K562 (cell line): ENCODE results near the gene PCDH1. TPM values are rescaled to one million over a fixed set of nuclear protein-coding genes. Genes with fewer than 3 reads are reported as not detected.

ENCODE experiments used
- ARNT ChIP-seq, 2 experiments: fragments of 450-650 bp; IDR thresholded peaks; 2 replicates each; pipeline ENCODE4 v1.6.1; 2016; ENCODE audit warnings: mild to moderate bottlenecking in 1 of 2
- BCOR ChIP-seq: fragments of 450-650 bp; IDR thresholded peaks from 2 replicates; pipeline ENCODE4 v1.6.1; 2016
- BMI1 ChIP-seq: fragments of 150-350 bp; IDR thresholded peaks from 2 replicates; pipeline ENCODE4 v1.6.1; 2014; ENCODE audit warnings: low read length
- ETV1 ChIP-seq: fragments of 450-650 bp; conservative IDR thresholded peaks from 2 replicates; pipeline ENCODE4 v1.6.1; 2016; ENCODE audit warnings: missing genetic modification characterization, control low read depth, low read depth, missing compliant biosample characterization
- FOSL1 ChIP-seq: fragments of 200-800 bp; sonication (Bioruptor generic); conservative IDR thresholded peaks from 2 replicates; pipeline ENCODE4 v1.6.1; 2016; ENCODE audit warnings: missing genetic modification characterization, missing compliant biosample characterization
- MAZ ChIP-seq, 2 experiments: fragments of 450-650 bp in 1 of 2; sonication (generic) in 1 of 2; formaldehyde crosslinking; IDR thresholded peaks in 1 of 2; conservative IDR thresholded peaks in 1 of 2; 2 replicates each; pipeline versions ENCODE4 v1.4.0 to v1.5.0; 2020; ENCODE audit warnings: mild to moderate bottlenecking in 1 of 2, missing genetic modification reagents in 1 of 2
- MCM5 ChIP-seq: fragments of 450-650 bp; IDR thresholded peaks from 2 replicates; pipeline ENCODE4 v1.6.1; 2016; ENCODE audit warnings: low read depth
- MYNN ChIP-seq, 2 experiments: sonication (generic); formaldehyde crosslinking in 1 of 2; IDR thresholded peaks; 2 replicates each; pipeline versions ENCODE4 v1.5.0 to v1.6.1; 2016 to 2020; ENCODE audit warnings: antibody characterized with exemption in 1 of 2, missing genetic modification reagents in 1 of 2
- PCBP1 ChIP-seq: fragments of 200-400 bp; formaldehyde crosslinking; IDR thresholded peaks from 2 replicates; pipeline ENCODE4 v1.6.1; 2018; ENCODE audit warnings: mild to moderate bottlenecking, low read depth, low read length; ENCODE audit not compliant: poor library complexity, severe bottlenecking
- PTRF ChIP-seq: fragments of 450-650 bp; IDR thresholded peaks from 2 replicates; pipeline ENCODE4 v1.6.1; 2016; ENCODE audit warnings: mild to moderate bottlenecking, missing genetic modification characterization, missing compliant biosample characterization
- SPI1 ChIP-seq: IDR thresholded peaks from 2 replicates; pipeline ENCODE4 v1.6.1; 2011; ENCODE audit warnings: low read depth, low read length, control low read depth, borderline replicate concordance
- TCFL5 ChIP-seq: fragments of 250-450 bp; sonication (Bioruptor Pico); conservative IDR thresholded peaks from 2 replicates; pipeline ENCODE4 v1.6.1; 2021; ENCODE audit warnings: mild to moderate bottlenecking, moderate library complexity, matching md5 sums
- ZFP30 ChIP-seq: fragments of 250-450 bp; sonication (Bioruptor Pico); IDR thresholded peaks from 2 replicates; pipeline ENCODE4 v1.8.0; 2022; ENCODE audit warnings: moderate library complexity, mild to moderate bottlenecking, inconsistent platforms, borderline replicate concordance
- ZNF121 ChIP-seq: sonication (generic); formaldehyde crosslinking; conservative IDR thresholded peaks from 2 replicates; pipeline ENCODE4 v1.8.0; 2022; ENCODE audit warnings: missing genetic modification reagents
- ZNF174 ChIP-seq: fragments of 250-450 bp; sonication (Bioruptor Pico); IDR thresholded peaks from 2 replicates; pipeline ENCODE4 v1.4.0; 2020; ENCODE audit warnings: mild to moderate bottlenecking
- ZNF668 ChIP-seq: fragments of 250-450 bp; sonication (Bioruptor Pico); IDR thresholded peaks from 2 replicates; pipeline ENCODE4 v1.8.0; 2022; ENCODE audit warnings: mild to moderate bottlenecking, inconsistent platforms
- ZNF699 ChIP-seq: fragments of 250-450 bp; sonication (Bioruptor Pico); IDR thresholded peaks from 2 replicates; pipeline ENCODE4 v1.8.0; 2021; ENCODE audit warnings: mild to moderate bottlenecking, moderate library complexity; ENCODE audit not compliant: insufficient replicate concordance
- ZNF778 ChIP-seq: fragments of 450-650 bp; formaldehyde crosslinking; IDR thresholded peaks from 2 replicates; pipeline ENCODE4 v1.4.0; 2020; ENCODE audit warnings: mild to moderate bottlenecking, moderate library complexity
- ZNF79 ChIP-seq: fragments of 250-450 bp; sonication (Bioruptor Pico); IDR thresholded peaks from 2 replicates; pipeline ENCODE4 v1.4.0; 2020; ENCODE audit warnings: low read depth, mild to moderate bottlenecking, moderate library complexity
- polyA plus RNA-seq, 8 experiments: library from polyadenylated mRNA; depleted of rRNA in 4 of 8; stranded (reverse) in 5 of 8; unstranded in 3 of 8; fragments of >200 nt; fragmentation: Nextera tagmentation in 2 of 8; fragmentation: Illumina TruSeq in 1 of 8; extraction: Ambion mirVana in 2 of 8; extraction: Trizol in 1 of 8; gene quantifications; 2 replicates each; pipeline versions ENCODE4 v1.2.1 to v1.2.3, GENCODE V29; 2011 to 2014; ENCODE audit warnings: inconsistent platforms in 1 of 8, missing spikeins in 1 of 8
- total RNA-seq, 7 experiments: library from RNA; depleted of rRNA in 6 of 7; stranded (reverse); fragments of >200 nt in 6 of 7; fragmentation: Illumina TruSeq in 2 of 7; extraction: Trizol in 2 of 7; gene quantifications; 2 replicates each; pipeline versions ENCODE4 v1.2.1 to v1.2.3, GENCODE V29; 2011 to 2021; ENCODE audit warnings: low replicate concordance in 1 of 7
- TF ChIP-seq, protein P1 (sequence below): fragments of 450-650 bp; conservative IDR thresholded peaks from 2 replicates; pipeline ENCODE4 v1.6.1; 2016; ENCODE audit warnings: missing genetic modification characterization, low read depth, mild to moderate bottlenecking, missing compliant biosample characterization, moderate library complexity
- TF ChIP-seq, protein P2 (sequence below): sonication (generic); formaldehyde crosslinking; IDR thresholded peaks from 2 replicates; pipeline ENCODE4 v1.8.0; 2023; ENCODE audit warnings: mild to moderate bottlenecking, missing genetic modification reagents
- TF ChIP-seq, protein P3 (sequence below): fragments of 250-450 bp; sonication (Bioruptor Pico); IDR thresholded peaks from 2 replicates; pipeline ENCODE4 v1.5.0; 2020; ENCODE audit warnings: mild to moderate bottlenecking
- TF ChIP-seq, protein P4 (sequence below): fragments of 250-450 bp; sonication (Bioruptor Pico); IDR thresholded peaks from 2 replicates; pipeline ENCODE4 v1.8.0; 2021; ENCODE audit warnings: moderate library complexity, mild to moderate bottlenecking, inconsistent platforms

PCDH1 gene
- total and polyA plus RNA-seq, 9 of the 15 experiments (the other 6 are each of a cell fraction or from before 2014, with no cell fraction given): 0.11 to 3.6 (median 1.9) TPM; not detected in 1

DNA sequence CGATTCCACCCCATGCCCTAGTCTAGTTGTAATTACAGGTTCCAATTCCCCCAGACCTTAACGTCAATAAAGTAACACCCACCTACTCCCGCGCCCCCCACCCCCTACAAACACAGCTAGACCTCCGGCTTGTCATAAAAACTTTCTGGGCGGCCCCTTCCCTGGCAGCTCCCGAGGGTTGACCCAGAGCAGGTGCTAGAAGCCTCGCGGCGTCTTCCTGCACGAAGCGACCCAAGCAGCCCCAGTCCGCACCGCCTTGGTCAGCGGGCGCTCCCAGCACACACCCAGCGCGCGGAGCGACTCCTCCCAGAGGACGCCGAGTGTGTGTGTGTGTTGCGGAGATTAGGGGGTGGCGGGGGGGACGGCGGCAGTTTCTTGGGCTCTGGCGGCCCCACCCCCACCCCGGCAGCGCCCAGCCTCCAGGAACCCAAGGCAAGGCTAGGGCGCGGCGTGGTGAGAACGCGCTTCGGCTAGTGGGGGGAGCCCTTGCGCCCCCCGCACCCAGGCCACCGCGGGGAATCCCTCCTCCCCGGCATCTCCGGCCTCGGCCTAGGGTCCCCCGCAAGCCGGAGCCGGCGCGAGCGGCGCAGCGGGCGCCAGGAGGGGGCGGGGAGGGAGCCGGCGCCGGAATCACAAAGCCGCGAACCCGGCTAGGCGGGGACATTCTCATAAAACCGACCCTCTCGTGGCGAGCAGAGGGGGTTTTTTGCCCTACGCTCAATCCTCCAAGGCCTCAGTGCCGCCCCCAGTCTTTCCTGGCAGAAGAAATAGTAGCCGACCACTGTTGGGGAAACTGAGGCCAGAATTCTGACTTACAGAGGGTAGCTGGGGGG lies 2.2 kb downstream of the PCDH1 start (continued):
- TF ChIP-seq ZFP30 (CRISPR knock-in tag) (no peak), MAZ (CRISPR knock-in tag; conservative IDR thresholded peaks at IDR 0.05 in 1 of 2, IDR thresholded peaks at IDR 0.05 in 1 of 2) (peak; percentile 57 to 79; a peak in 3 of 4 replicates), BMI1 (no peak), PTRF (no peak), ETV1 (tag) (no peak), ZNF668 (CRISPR knock-in tag) (no peak), MYNN (IDR thresholded peaks at IDR 0.05) (peak; percentile 71), MYNN (CRISPR knock-in tag; IDR thresholded peaks at IDR 0.05) (no peak), TCFL5 (CRISPR knock-in tag) (no peak), ZNF79 (CRISPR knock-in tag) (no peak), SPI1 (no peak), MCM5 (no peak), FOSL1 (tag) (no peak), BCOR (peak; percentile 76), ZNF174 (CRISPR knock-in tag) (no peak), ZNF778 (CRISPR knock-in tag) (no peak), ARNT (IDR thresholded peaks at IDR 0.05) (no peak), PCBP1 (peak; percentile 66), ZNF699 (CRISPR knock-in tag) (no peak), ZNF121 (CRISPR knock-in tag) (no peak)
- TF ChIP-seq, protein P1, sequence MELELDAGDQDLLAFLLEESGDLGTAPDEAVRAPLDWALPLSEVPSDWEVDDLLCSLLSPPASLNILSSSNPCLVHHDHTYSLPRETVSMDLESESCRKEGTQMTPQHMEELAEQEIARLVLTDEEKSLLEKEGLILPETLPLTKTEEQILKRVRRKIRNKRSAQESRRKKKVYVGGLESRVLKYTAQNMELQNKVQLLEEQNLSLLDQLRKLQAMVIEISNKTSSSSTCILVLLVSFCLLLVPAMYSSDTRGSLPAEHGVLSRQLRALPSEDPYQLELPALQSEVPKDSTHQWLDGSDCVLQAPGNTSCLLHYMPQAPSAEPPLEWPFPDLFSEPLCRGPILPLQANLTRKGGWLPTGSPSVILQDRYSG (tag): no peak
- TF ChIP-seq, protein P2, sequence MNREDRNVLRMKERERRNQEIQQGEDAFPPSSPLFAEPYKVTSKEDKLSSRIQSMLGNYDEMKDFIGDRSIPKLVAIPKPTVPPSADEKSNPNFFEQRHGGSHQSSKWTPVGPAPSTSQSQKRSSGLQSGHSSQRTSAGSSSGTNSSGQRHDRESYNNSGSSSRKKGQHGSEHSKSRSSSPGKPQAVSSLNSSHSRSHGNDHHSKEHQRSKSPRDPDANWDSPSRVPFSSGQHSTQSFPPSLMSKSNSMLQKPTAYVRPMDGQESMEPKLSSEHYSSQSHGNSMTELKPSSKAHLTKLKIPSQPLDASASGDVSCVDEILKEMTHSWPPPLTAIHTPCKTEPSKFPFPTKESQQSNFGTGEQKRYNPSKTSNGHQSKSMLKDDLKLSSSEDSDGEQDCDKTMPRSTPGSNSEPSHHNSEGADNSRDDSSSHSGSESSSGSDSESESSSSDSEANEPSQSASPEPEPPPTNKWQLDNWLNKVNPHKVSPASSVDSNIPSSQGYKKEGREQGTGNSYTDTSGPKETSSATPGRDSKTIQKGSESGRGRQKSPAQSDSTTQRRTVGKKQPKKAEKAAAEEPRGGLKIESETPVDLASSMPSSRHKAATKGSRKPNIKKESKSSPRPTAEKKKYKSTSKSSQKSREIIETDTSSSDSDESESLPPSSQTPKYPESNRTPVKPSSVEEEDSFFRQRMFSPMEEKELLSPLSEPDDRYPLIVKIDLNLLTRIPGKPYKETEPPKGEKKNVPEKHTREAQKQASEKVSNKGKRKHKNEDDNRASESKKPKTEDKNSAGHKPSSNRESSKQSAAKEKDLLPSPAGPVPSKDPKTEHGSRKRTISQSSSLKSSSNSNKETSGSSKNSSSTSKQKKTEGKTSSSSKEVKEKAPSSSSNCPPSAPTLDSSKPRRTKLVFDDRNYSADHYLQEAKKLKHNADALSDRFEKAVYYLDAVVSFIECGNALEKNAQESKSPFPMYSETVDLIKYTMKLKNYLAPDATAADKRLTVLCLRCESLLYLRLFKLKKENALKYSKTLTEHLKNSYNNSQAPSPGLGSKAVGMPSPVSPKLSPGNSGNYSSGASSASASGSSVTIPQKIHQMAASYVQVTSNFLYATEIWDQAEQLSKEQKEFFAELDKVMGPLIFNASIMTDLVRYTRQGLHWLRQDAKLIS (CRISPR knock-in tag): no peak
- TF ChIP-seq, protein P3, sequence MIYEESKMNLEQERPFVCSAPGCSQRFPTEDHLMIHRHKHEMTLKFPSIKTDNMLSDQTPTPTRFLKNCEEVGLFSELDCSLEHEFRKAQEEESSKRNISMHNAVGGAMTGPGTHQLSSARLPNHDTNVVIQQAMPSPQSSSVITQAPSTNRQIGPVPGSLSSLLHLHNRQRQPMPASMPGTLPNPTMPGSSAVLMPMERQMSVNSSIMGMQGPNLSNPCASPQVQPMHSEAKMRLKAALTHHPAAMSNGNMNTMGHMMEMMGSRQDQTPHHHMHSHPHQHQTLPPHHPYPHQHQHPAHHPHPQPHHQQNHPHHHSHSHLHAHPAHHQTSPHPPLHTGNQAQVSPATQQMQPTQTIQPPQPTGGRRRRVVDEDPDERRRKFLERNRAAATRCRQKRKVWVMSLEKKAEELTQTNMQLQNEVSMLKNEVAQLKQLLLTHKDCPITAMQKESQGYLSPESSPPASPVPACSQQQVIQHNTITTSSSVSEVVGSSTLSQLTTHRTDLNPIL (CRISPR knock-in tag): no peak
- TF ChIP-seq, protein P4, sequence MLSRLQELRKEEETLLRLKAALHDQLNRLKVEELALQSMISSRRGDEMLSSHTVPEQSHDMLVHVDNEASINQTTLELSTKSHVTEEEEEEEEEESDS: no peak
